HG02938 (cell line): ENCODE data around the gene GTF2H2C.
"Not testable (repeated sequence)": the region's sequence is repeated elsewhere in the genome, so short reads cannot be mapped to it uniquely, and the experiment has no call there.

Experiments used
- ATAC-seq: cut with Tn5 transposase; IDR thresholded peaks from one replicate; pipeline ENCODE4 v1.9.1; 2021; ENCODE audit warnings: mild to moderate bottlenecking, moderate library complexity; ENCODE audit not compliant: unreplicated experiment

GTF2H2C gene

GRCh38 chr5:69560587-69561431 lies 818 bp downstream of the GTF2H2C start:
- not testable (repeated sequence) for ATAC-seq

- not testable (repeated sequence) for ATAC-seq
Measured at GRCh38 chr5:69566172-69566571, 6.2 kb downstream of the GTF2H2C start.

- not testable (repeated sequence) for ATAC-seq
Measured at GRCh38 chr5:69568072-69568471, 8.1 kb downstream of the GTF2H2C start.

- not testable (repeated sequence) for ATAC-seq
Measured at GRCh38 chr5:69583356-69583755, 23.4 kb downstream of the GTF2H2C start.

GRCh38 chr5:69596114-69596840 lies 36.3 kb downstream of the GTF2H2C start:
- ATAC-seq, result not testable (repeated sequence)

- peak; percentile 78 for ATAC-seq
Measured at GRCh38 chr5:69601947-69602346, 42.0 kb downstream of the GTF2H2C start.

GRCh38 chr5:69606839-69607238 lies 46.8 kb downstream of the GTF2H2C start:
- ATAC-seq, result not testable (repeated sequence)

GRCh38 chr5:69607750-69608149 lies 47.8 kb downstream of the GTF2H2C start:
- not testable (repeated sequence) for ATAC-seq

GRCh38 chr5:69608861-69609496 lies 49.0 kb downstream of the GTF2H2C start:
- not testable (repeated sequence) for ATAC-seq

- ATAC-seq, result not testable (repeated sequence)
Measured at GRCh38 chr5:69614843-69615242, 54.9 kb downstream of the GTF2H2C start.

- ATAC-seq, result not testable (repeated sequence)
Measured at GRCh38 chr5:69631879-69632278, 71.9 kb downstream of the GTF2H2C start.
